GM21737 (cell line): ENCODE measurements around the gene RTEL1.
"Not testable (repeated sequence)": the region's sequence is repeated elsewhere in the genome, so short reads cannot be mapped to it uniquely, and the experiment has no call there.

Source experiments
- ATAC-seq: cut with Tn5 transposase; IDR thresholded peaks from one replicate; pipeline ENCODE4 v1.9.1; 2021; ENCODE audit warnings: mild to moderate bottlenecking, moderate library complexity; ENCODE audit not compliant: unreplicated experiment

Gene RTEL1, protein sequence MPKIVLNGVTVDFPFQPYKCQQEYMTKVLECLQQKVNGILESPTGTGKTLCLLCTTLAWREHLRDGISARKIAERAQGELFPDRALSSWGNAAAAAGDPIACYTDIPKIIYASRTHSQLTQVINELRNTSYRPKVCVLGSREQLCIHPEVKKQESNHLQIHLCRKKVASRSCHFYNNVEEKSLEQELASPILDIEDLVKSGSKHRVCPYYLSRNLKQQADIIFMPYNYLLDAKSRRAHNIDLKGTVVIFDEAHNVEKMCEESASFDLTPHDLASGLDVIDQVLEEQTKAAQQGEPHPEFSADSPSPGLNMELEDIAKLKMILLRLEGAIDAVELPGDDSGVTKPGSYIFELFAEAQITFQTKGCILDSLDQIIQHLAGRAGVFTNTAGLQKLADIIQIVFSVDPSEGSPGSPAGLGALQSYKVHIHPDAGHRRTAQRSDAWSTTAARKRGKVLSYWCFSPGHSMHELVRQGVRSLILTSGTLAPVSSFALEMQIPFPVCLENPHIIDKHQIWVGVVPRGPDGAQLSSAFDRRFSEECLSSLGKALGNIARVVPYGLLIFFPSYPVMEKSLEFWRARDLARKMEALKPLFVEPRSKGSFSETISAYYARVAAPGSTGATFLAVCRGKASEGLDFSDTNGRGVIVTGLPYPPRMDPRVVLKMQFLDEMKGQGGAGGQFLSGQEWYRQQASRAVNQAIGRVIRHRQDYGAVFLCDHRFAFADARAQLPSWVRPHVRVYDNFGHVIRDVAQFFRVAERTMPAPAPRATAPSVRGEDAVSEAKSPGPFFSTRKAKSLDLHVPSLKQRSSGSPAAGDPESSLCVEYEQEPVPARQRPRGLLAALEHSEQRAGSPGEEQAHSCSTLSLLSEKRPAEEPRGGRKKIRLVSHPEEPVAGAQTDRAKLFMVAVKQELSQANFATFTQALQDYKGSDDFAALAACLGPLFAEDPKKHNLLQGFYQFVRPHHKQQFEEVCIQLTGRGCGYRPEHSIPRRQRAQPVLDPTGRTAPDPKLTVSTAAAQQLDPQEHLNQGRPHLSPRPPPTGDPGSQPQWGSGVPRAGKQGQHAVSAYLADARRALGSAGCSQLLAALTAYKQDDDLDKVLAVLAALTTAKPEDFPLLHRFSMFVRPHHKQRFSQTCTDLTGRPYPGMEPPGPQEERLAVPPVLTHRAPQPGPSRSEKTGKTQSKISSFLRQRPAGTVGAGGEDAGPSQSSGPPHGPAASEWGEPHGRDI (N-terminal part only)

DNA sequence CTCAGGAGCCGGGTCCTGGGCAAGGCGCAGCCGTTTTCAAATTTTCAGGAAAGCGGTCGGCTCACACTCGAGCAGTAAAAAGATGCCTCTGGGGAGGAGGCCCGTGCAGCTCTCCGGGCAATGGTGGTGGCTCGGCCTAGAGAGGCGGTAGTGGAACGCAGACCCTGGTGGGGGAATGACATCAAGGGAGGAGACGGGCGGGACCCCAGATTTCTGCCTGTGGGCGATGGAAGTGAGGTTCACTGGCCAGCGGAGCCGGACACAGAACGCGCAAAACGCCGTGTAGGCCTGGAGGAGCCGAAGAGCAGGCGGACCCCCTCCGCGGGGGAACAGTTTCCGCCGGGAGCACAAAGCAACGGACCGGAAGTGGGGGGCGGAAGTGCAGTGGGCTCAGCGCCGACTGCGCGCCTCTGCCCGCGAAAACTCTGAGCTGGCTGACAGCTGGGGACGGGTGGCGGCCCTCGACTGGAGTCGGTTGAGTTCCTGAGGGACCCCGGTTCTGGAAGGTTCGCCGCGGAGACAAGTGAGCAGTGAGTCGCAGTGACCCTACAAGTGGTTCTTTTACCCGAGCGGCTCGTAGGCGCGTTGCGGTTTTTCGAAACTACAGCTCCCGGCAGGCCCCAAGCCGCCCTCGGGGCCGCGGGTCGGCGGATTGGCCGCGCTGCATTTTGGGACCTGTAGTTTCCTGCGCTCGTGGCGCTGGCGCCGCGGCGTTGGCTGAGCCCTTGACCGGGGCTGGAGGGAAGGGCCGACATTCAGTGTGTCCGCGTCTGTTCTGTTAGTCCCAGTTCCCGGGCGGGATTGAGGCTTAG is at the start of gene RTEL1:
Gene RTEL1 (plus strand): TSS at position 376 of the 812 bp plus-strand sequence. CDS start 1,091 bp downstream, outside the sequence.
- peak; percentile 67 for ATAC-seq

DNA sequence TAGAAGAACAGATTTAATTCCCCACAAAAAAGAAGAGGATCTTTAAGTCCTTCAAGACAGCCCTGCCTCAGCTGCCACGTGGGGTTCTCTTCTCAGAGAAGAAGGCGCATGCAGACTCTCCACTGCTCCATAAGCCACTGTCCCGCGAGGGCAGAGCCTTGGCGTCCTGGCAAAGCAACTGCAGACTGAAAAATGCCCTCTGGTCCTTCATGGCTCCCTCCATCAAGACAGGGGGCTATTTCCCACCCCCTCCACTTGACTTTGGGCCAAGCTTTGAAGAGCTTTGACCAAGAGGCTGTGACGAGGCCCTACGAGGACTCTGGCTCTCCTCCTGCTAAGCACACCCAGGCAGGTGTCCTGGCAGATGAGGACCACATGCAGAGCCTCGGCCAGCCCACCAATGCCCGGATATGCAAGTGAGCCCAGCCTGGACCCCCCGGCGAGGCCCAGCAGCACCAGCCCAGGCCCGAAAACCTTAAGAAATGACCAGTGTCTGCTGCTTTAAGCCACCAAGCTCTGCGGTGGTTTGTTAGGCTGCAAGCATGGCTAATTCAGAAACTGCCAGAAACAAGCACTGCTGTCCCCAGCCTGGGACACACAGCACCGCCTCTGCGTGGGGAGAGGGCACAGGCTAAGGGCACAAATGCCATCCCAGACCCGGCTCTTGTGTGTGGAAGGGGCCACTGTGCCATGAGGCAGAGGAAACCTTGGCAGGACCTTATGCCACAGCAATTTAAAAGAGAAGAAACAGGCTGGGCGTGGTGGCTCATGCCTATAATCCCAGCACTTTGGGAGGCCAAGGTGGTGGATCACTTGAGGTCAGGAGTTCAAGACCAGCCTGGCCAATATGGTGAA is 47.3 kb upstream of the RTEL1 start:
- ATAC-seq: no peak

DNA sequence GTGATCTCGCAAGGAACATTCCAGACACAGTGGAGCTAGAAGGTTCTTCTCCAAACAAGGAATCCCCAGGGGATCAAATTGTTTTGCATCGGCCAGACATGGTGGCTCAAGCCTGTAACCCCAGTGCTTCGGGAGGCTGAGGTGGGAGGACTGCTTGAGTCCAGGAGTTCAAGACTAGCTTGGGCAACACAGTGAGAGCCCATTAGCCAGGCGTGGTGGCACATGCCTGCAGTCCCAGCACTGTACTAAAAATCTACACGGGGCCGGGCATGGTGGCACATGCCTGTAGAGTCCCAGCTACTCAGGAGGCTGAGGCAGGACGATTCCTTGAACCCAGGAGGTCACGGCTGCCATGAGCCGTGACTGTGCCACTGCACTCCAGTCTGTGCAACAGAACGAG is 46.5 kb upstream of the RTEL1 start:
- no peak for ATAC-seq

DNA sequence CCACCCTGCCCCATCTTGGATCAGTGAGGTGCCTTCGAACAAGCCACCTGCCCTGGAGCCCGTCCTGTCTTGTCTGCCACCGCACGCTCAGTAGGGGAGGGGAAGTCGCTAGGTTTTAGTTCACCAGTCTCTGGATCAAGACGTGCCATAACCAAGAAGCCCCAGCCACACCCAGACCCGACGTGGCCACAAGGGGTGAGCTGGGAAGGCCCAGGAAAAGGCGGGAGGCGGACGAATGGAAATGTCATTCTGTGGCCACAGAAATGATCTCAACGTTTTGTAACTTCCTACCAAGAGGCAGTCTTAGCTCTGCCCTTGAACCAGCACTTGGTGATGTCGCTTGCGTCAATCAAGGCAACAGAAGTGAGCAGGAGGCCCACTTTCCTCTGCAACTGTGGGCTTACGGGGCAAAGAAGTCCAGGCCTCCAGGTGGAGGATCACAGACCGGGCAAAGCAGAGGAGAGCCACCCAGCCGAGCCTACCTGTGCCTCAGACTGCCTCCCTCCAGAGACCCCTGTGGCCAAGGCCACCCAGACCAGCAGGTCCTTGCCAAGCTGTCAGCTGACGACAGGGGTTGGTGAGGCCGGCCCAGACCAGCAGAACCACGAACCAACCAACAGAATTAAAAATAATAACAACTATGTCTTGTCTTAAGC is 45.7 kb upstream of the RTEL1 start:
- ATAC-seq: no peak

DNA sequence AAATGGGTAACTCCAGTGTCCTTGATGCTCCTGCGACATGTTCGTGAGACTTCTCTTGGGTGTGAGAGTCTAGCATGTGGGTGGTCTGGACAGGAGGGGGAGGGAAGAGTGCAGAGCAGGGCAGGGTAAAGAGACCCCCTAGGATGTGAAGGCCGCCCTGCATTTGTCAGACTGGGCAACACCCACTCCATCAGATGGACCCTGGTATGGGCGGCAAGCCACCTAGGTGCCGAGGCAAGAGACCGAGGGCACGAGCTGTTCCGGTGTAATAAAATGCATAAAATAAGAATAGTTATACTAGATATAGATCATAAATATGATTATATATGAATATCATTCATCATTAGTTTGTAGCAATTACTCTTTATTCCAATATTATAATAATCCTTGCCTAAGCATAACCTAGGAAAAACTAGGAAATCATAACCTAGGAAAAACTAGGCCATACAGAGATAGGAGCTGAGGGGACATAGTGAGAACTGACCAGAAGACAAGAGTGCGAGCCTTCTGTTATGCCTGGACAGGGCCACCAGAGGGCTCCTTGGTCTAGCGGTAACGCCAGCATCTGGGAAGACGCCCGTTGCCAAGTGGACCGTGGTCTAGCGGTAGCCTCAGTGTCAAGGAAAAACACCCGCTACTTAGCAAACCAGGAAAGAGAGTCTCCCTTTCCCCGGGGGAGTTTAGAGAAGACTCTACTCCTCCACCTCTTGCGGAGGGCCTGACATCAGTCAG is 44.1 kb upstream of the RTEL1 start:
- not testable (repeated sequence) for ATAC-seq

DNA sequence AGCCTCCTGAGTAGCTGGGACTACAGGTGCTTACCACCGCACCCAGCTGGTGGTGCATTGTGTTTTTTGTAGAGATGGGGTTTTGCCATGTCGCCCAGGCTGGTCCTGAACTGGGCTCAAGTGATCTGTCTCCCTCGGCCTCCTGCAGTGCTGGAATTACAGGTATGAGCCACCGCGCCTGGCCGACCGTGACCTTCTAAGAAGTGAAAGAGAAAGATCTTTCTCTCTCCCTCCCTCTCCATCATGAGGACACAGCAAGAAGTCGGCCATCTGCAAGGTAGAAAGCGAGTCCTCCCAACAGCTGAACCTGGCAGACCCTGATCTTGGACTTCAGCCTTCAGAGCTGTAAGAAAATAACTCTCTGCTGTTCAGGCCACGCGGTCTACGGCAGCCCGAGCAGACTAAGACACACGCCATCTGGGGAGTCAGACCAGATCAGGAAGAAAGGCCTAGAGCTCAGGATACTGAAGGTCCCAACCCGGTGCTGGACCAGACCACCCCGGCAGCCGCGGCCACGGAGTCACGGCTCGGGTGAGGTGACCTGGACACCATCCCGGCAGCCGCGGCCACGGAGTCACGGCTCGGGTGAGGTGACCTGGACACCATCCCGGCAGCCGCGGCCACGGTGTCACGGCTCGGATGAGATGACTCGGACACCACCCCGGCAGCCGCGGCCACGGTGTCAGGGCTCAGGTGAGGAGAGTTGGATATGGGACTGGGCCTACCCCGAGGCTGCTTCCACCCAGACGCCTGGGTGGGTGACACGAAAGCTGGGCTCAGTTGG is 40.8 kb upstream of the RTEL1 start:
- no peak for ATAC-seq

DNA sequence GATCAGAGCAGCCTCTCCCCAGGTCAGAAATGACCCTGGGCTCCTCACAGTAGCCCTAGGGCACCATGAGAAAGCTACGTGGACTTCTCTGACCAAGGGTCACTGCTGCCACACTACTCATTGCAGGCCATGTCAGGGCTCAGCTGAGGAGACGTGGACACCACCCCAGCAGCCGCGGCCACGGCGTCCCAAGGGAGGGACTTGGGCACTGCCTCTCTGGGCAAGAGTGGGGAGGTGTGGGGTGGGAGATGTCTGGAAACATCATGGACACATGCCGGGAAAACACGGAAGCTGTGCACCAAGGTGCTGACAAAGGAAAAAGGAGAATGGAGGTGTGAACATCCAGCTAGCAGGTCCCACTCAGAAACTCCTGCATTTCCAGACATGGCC is 40.2 kb upstream of the RTEL1 start:
- ATAC-seq: no peak

DNA sequence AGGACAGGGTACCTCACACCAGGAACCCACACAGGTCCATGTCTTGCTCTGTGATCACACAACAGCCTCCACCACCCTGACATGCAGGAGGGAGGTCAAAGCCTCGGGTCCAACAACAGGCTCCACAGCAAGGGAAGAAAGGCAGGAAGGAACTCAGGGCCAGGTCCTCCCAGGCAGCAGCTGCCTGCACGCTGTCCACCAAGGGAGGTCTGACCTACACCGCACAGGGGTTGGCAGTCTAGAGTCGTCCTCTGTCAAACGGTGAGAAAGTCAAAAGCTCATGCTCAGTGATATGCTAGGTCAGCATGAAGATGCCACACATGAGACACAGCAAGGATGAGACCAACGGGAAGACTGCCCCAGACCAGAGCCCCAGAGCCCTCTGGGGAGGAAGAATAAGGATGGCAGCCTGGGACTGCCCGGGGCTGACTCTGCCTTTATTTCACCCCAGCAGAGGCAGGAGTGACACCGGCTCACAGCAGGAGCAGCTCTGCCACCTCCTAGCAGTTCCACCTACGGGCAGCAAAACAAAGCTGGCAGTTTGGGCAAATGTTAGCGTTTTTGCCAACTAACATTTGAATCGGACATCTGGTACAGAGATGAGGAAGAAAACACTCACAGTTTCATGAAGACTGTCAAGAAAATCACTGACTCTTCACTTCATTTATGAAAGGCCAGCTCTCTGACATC is 39.7 kb upstream of the RTEL1 start:
- ATAC-seq: no peak

DNA sequence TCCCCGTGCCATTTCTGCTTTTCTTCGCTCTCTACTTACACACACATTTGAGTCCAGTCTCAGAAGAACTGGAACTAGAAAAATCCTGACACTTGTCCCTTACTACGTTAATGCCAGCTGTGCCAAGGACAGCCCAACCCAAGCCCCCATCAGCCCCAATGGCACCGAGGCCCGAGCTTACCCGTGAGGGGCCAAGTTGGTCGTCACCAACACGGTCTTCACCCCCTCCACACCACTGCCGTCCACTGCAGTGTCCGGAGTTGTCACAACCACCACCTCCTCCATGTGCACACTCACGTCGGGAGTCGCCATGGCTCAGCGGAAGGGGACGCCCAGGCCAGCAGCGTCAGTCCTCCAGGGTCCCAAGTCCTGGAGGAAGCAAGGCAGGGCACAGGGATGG is 39.0 kb upstream of the RTEL1 start:
- no peak for ATAC-seq

DNA sequence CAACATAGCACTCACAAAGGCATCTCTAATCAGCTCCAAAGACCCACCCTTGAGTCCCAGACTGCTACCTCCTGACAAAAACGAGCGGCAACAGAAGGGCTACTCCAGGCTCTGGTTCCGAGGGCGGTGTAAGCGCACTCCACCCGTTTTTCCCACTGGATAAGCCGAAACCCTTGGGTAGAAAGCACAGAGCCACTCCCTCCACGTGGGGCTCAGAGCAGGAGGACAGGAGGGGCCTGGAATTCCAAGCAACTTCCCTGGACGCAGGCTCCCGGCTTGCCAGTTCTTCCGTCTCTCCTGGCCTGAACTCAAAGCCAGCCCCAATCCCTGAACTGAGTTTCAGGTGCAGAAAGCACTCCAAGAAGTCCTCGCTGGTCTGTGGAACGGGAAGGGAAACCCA is 38.6 kb upstream of the RTEL1 start:
- ATAC-seq: no peak

DNA sequence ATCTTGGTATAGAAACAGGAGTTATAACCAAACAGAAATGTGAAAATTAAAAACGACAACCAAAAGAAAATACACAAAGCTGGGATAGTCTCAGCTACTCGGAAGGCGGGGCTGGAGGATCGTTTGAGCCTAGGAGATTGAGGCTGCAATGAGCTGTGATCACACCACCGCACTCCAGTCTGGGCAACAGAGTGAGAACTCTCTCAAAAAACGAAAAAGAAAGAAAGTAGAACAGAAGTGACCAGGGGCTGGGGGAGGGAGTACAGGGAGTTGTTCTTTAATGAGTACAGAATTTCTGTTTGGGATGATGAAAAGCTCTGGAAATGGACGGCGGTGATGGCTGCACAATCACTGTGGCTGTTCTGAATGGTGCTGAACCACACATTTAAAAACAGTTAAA is 37.1 kb upstream of the RTEL1 start:
- no peak for ATAC-seq

DNA sequence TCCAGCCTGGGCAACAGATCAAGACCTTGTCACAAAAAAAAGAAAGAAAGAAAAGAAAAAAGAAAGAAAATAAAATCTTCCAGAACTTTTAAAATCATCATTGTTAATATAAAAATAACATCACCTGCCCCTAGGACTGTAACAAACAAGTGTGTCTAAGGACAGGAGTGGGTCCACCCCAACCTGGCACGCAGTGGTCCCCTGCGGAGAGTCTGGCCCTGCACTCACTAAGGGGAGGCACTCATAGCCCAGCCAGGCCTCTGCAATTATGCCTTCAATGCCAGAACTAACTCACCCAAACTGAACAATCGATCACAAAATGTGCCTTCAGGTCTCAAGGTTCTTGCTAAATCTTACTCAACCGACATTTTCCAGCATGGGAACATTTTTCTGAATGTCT is 36.0 kb upstream of the RTEL1 start:
- ATAC-seq: no peak

DNA sequence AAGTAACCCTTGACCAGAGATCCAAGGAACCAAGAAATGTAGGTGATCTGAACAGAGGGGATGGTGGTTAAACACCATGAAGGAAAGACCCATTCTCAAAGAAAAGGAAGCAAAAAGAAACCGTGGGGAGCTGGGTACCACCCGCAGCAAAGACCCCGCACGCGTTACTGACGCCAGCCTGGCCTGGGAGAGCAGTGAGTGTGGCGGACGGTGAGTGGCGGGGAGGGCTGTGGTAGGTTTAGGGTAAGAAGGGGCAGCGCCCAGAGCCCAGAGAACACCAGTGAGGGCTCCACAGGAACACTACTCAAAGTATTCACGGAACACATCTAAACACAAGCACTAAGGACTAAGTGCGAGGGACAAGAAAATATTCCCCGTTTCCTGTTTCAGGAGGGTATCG is 35.4 kb upstream of the RTEL1 start:
- no peak for ATAC-seq

DNA sequence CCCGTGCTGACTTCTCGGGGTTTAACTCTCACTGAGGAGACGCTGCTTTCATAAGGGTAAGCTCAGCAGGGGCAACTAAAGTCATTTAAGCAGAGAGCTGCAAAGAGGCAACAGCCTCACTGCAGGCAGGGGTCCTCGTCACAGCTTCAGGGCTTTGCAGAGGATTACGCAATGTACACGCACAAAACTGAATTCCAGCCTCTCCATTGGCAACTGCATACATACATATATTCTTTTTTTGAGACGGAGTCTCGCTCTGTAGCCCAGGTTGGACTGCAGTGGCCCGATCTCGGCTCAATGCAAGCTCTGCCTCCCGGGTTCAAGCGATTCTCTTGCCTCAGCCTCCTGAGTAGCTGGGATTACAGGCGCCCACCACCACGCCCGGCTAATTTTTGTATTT is 33.6 kb upstream of the RTEL1 start:
- no peak for ATAC-seq

DNA sequence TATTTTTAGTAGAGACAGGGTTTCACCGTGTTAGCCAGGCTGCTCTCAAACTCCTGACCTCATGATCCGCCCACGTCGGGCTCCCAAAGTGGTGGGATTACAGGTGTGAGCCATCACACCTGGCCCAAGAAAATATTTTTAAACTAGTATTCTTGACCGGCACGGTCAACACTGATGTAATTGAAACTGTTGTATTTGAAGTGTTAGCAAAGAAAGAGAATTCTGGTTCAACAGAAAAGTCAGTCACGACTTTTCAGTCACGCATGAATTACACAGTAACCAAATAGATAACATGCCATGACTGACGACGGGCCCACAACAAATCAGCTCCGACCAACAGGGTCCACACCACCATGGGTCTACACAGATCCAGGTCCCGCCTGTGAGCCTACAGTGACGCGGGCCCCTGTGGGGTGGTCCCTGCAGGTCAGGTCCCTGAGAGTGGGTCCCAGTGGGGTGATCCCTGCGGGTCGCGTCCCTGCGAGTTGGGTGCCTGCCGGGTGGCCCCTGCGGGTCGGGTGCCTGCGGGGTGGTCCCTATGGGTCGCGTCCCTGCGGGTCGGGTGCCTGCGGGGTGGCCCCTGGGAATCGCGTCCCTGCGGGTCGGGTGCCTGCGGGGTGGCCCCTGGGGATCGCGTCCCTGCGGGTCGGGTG is 32.2 kb upstream of the RTEL1 start:
- ATAC-seq: no peak

DNA sequence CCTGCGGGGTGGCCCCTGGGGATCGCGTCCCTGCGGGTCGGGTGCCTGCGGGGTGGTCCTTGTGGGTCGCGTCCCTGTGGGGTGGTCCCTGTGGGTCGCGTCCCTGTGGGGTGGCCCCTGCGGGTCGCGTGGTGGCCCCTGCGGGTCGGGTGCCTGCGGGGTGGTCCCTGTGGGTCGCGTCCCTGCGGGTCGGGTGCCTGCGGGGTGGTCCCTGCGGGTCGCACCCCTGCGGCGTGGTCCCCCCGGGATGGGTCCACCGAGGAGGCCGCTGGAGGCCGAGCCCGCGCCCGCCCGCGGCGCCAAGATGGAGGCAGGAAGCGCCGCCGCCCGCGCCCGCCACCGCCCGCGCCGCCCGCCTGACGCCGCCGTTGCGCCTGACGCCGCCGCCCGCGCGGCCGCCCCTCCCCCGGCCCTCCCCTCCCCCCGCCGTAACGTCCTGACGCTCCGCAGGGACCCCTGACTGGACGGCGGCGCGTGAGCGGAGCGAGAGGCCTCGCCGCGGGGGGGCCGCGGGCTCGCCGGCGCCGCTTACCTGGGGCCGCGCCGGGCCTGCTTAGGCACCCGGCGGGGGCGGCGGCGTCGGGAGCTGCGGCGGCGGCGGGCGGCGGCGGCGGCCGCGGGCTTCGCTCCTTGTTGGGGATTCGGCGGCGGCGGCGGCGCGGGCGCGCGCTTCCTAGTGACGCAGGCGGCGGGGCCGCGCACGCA is 31.5 kb upstream of the RTEL1 start, which contains the start of gene GMEB2:
Gene GMEB2 (minus strand): TSS at position 678 of the 705 bp plus-strand sequence. CDS start 7,704 bp downstream, outside the sequence.
- peak; percentile 41 for ATAC-seq
